Placental pericyte (primary cell): Measurements from ENCODE around the gene RFXAP. TPM values are rescaled to one million over a fixed set of nuclear protein-coding genes. Genes with fewer than 3 reads are reported as not detected.

Experiments
- total RNA-seq: library from RNA; depleted of rRNA; stranded (reverse); fragments of >200 nt; gene quantifications from 2 replicates; pipeline ENCODE4 v1.2.3, GENCODE V29; 2012

The RFXAP gene
- 1.5 and 2.3 TPM in 2 replicates for total RNA-seq

DNA sequence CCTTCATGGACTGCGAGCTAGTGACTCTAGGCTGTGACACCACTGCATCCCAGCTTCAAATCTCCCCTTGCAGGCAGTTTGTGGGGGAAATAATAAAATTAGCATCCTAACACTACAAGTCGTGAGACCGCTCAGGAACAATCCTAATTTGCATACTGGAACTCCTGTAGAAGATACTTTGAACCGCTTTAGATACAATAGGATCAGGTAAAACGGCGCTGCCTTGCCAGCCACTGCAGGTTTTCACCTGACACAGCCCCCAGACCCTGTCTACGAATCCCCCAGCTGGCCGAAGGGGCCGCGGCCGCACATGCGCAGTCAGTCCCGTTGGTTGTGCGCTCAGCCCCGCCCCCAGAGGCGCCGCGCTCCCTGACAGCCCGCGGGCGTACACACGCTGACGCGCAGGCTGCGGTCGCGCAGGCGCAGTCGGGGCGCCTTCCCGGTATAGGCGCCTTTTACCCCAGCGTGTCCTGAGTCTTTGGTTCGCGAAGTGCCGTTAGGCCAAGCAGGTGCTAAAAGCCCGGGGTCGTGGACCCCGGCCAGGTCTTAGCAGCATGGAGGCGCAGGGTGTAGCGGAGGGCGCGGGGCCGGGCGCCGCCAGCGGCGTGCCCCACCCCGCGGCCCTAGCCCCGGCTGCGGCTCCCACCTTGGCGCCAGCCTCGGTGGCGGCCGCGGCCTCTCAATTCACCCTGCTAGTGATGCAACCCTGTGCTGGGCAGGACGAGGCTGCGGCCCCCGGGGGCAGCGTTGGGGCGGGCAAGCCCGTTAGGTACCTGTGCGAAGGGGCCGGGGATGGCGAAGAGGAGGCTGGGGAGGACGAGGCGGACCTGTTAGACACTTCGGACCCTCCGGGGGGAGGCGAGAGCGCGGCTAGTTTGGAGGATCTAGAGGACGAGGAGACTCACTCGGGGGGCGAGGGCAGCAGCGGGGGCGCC lies at the start of gene RFXAP:
Gene RFXAP, plus strand, starts transcription at position 419 of the 935 bp plus-strand sequence. Its CDS starts 136 bp downstream, at position 555.

Other genes with a start within 250 kb of the RFXAP start
- not detected in 2 replicates for gene SERTM1, start 145.2 kb upstream of the RFXAP start, total RNA-seq
- gene SMAD9, start 101.0 kb downstream of the RFXAP start, total RNA-seq = 0.88 and 1.3 TPM in 2 replicates
- 31.2 and 60.2 TPM in 2 replicates for gene ALG5, start 180.1 kb downstream of the RFXAP start, total RNA-seq
- gene EXOSC8, start 181.6 kb downstream of the RFXAP start, total RNA-seq = 19.5 and 42.9 TPM in 2 replicates
- gene SUPT20H, start 240.5 kb downstream of the RFXAP start, total RNA-seq = 48.4 and 85.0 TPM in 2 replicates